GM19193 (cell line): ENCODE data around the gene ACOT12.

ENCODE experiments used
- POLR2A ChIP-seq: IDR thresholded peaks from 4 replicates; pipeline ENCODE4 v1.6.1; 2011; ENCODE audit not compliant: insufficient read depth, insufficient read length; ENCODE audit errors: extremely low read depth

Gene ACOT12

DNA sequence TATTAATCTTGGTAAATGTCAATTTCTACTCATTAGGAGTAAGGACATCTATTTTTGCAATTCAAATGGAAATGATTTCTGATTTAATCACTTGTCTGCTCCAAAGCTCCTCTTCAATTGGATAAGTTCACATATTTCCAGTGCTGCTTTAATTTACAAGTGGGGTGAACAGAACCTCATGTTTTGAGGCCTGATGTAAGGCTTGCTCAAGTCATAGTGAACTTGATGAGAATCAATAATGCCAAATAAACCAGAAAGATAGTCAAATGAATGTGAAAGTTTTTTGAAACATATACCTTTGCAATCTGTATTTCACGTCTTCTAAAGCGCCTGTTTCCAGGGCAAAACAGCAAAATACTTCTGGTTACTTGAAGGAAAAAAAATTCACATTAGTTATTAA lies 15.4 kb upstream of the ACOT12 start:
- TF ChIP-seq POLR2A = no peak

DNA sequence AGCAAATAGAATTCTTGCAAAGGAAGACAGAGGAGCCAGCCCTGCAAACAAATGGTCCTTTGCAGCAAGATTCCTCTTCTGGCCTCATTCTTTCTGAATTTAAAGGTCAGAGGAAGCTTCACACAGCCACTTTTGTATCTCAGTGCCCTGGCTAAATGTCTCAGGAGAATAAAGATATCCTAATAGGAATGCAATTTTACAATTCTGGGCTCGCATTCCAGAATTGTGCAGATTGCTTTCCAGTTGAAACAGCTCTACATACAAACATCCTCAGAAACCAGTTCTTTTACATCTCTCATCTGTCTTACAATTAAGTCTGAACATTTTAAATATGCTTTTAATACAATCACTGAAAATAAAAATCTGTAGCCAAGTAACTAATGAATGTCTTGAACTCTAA lies 14.6 kb upstream of the ACOT12 start:
- no peak for TF ChIP-seq POLR2A

DNA sequence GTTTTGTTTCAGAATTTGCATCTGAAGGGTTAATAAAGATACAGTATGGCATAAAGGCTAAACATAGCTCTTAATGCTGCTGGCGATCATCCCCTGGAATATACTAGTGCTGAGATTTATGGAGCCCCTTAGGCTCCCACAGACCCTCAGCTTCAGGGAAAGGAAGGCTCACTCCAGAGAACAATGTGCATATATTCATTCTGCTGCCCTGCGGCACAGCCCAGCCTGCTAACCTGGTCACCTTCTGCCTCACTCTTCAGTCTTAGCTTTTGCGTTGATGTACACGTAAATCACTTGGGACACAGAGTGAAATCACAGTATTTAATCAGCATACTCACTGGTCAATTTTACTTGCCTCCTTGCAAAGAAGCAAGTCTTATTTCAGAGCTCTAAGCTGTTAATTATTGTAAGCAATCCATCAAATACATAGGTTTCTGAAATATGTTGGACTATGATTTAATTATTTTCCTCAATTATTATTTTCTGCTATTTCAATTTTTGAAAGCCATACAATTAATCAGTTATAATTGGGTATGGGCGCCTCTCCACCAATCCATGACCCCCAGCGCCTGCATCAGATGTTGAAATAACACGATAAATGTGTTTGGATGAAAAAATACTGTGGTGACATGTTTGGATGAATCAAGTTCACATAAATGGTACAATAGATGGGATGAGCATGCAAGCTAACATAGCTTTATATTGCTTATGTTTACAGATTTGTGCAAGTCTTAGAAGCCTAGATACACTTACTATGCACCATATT lies 11.4 kb upstream of the ACOT12 start:
- no peak for TF ChIP-seq POLR2A

- TF ChIP-seq POLR2A = no peak
Observed at GRCh38 chr5:81402192-81402930, 8.4 kb upstream of the ACOT12 start.

GRCh38 chr5:81401266-81401665 lies 7.3 kb upstream of the ACOT12 start:
- TF ChIP-seq POLR2A = no peak

- TF ChIP-seq POLR2A = no peak
Observed at GRCh38 chr5:81400375-81400774, 6.4 kb upstream of the ACOT12 start.

GRCh38 chr5:81398741-81399140 lies 4.8 kb upstream of the ACOT12 start:
- TF ChIP-seq POLR2A = no peak

DNA sequence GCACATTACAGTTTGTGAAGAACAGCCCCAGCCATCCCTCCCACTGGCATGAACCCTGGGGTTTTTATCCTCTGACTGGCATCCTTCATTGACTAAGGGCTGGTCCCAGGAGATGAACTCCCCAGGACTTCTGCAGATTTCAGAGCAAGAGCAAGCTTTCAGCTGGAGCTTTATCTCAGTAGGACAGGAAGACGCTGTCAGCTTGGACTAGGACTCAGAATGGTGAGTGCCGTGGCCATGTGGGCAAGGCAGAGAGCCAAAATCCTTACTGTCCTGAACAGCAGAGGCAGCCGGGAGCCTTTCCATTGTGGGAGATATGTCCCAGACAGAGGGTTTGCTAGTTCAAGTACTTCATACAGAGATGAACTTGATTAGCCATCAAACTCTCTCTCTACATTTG lies 3.2 kb upstream of the ACOT12 start:
- TF ChIP-seq POLR2A = no peak

DNA sequence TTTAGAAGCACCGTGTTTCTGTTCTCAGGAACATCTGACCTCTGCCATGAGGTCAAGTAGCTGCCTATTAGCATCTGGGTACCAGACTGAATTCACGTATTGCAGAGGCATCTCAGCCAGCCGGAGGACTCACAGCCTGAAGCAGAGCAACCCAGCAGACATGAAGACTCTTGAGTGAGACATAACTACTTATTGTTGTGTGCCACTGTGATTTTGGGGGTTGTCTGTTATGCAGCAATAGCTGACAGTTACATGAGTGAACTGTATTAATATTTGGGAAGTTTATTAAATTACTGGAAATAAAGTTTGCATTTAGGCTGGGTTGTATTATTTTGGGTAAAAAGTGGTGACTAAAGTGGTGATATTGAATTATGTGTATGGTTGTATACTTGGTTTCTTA lies 1.3 kb upstream of the ACOT12 start:
- TF ChIP-seq POLR2A = no peak

GRCh38 chr5:81393430-81393782 lies 528 bp downstream of the ACOT12 start:
- TF ChIP-seq POLR2A = no peak

- TF ChIP-seq POLR2A = no peak
Observed at GRCh38 chr5:81389025-81389424, 4.9 kb downstream of the ACOT12 start.

- TF ChIP-seq POLR2A = no peak
Observed at GRCh38 chr5:81388169-81388568, 5.8 kb downstream of the ACOT12 start.

DNA sequence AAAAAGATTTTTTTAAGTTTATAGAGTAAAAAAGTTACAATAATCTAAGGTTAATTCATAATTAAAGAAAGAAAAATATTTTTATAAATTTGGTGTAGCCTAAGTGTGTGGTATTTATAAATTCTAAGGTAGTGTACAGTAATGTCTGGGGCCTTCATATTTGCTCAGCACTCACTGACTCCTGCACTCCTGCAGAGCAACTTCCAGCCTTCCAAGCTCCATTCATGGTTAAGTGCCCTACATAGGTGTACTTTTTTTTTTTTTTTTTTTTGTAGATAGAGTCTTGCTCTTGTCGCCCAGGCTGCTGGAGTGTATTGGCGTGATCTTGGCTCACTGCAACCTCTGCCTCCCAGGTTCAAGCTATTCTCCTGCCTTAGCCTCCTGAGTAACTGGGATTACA lies 10.1 kb downstream of the ACOT12 start:
- TF ChIP-seq POLR2A = no peak

- TF ChIP-seq POLR2A = no peak
Observed at GRCh38 chr5:81371354-81371876, 22.5 kb downstream of the ACOT12 start.

GRCh38 chr5:81370912-81371311 lies 23.0 kb downstream of the ACOT12 start:
- TF ChIP-seq POLR2A = no peak

GRCh38 chr5:81365541-81365940 lies 28.4 kb downstream of the ACOT12 start:
- TF ChIP-seq POLR2A = no peak

- no peak for TF ChIP-seq POLR2A
Observed at GRCh38 chr5:81363093-81363871, 30.7 kb downstream of the ACOT12 start.
